ENCODE measurements around the gene NBEA.

GRCh38 chr13:35005051-35005450 lies 63.0 kb downstream of the NBEA start:
- TF ChIP-seq CTCF (IDR thresholded peaks at IDR 0.05) (no peak), POLR2A (IDR thresholded peaks at IDR 0.05) (no peak)

All from thyroid gland (tissue), 4 donors.